Measurements from ENCODE around the gene CMAS. TPM values are rescaled to one million over a fixed set of nuclear protein-coding genes. Genes with fewer than 3 reads are reported as not detected.

Gene CMAS
- total RNA-seq, 1 experiment from 2014 or later, result 35.6 TPM

DNA sequence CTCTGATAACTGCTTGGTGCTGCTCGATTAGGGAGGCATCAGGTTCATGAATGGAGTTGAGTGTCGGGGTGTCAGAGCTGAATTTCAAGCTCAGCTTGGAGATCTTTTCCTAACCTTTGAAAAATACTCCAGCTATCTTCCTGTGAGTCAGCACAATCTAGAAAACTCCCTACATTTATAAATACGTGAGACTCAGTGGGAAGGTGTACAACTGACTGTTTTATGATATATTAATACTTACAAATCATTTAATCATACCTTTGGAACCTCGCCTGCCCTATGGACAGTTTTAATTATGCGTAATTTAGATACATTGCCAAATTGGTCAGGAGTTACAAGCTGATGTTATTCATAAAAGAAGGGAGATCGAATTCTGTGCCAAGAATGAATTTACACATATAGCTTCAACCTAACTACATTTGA is 961 bp downstream of the CMAS start:
- intact Hi-C loops (cut with micrococcal nuclease; ENCODE audit: unreplicated experiment), result no loop called here
- DNase-seq, result no peak

DNA sequence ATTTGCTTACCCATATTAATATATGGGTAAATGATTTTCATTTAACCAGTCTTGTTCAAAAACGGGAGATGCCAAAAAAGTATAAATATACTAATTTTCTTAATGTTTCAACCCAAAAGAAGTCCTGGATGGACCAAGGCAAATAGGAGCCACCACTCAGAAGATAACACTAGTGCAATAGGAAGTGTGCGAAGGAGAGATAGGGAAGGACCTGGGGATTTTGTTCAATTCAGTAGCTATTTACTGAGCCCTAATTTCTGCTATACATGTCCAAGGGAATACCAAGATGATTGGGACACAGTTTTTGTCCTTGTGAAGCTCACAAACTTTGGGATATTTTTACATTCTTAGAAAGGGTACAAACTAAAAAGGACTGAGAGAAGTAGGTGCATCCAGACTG is 1.5 kb downstream of the CMAS start:
- H3K27me3 Mint-ChIP-seq (ENCODE audit: unreplicated experiment), result no peaks in the 10 kb centered on the region
- intact Hi-C loops (cut with micrococcal nuclease; ENCODE audit: unreplicated experiment), result no loop called here
- peaks cover 15% of the 10 kb centered on the region for H3K36me3 Mint-ChIP-seq (ENCODE audit: insufficient read depth, unreplicated experiment)
- peak overlapping the region; percentile 80 for H3K27ac Mint-ChIP-seq (ENCODE audit: unreplicated experiment)
- TF ChIP-seq, protein P1, sequence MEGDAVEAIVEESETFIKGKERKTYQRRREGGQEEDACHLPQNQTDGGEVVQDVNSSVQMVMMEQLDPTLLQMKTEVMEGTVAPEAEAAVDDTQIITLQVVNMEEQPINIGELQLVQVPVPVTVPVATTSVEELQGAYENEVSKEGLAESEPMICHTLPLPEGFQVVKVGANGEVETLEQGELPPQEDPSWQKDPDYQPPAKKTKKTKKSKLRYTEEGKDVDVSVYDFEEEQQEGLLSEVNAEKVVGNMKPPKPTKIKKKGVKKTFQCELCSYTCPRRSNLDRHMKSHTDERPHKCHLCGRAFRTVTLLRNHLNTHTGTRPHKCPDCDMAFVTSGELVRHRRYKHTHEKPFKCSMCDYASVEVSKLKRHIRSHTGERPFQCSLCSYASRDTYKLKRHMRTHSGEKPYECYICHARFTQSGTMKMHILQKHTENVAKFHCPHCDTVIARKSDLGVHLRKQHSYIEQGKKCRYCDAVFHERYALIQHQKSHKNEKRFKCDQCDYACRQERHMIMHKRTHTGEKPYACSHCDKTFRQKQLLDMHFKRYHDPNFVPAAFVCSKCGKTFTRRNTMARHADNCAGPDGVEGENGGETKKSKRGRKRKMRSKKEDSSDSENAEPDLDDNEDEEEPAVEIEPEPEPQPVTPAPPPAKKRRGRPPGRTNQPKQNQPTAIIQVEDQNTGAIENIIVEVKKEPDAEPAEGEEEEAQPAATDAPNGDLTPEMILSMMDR (IDR thresholded peaks at IDR 0.05; ENCODE audit: unreplicated experiment), result no peak
- no peaks in the 10 kb centered on the region for H3K9me3 Mint-ChIP-seq (ENCODE audit: low read depth, unreplicated experiment)
- TSS peak; percentile 40 for BruUV-seq (replicated peaks)
- CTCF ChIA-PET, result no interaction called here
- no peak for DNase-seq
- peak overlapping the region; percentile 87 for H3K4me3 Mint-ChIP-seq (ENCODE audit: low read depth, unreplicated experiment)
- H3K4me1 Mint-ChIP-seq (ENCODE audit: low read depth, unreplicated experiment), result peaks cover 23% of the 10 kb centered on the region

More for the DNA sequence above, 961 bp downstream of the CMAS start:
- Mint-ChIP-seq H3K4me3 (ENCODE audit: low read depth, unreplicated experiment) (peak overlapping the region; percentile 87), H3K4me1 (ENCODE audit: low read depth, unreplicated experiment) (peaks cover 28% of the 10 kb centered on the region), H3K27me3 (ENCODE audit: unreplicated experiment) (no peaks in the 10 kb centered on the region), H3K36me3 (ENCODE audit: insufficient read depth, unreplicated experiment) (peaks cover 15% of the 10 kb centered on the region), H3K27ac (ENCODE audit: unreplicated experiment) (peak overlapping the region; percentile 80), H3K9me3 (ENCODE audit: low read depth, unreplicated experiment) (no peaks in the 10 kb centered on the region)
- TF ChIP-seq, protein P1 (IDR thresholded peaks at IDR 0.05; ENCODE audit: unreplicated experiment), result no peak
- no TSS peak for BruUV-seq (replicated peaks)
- CTCF ChIA-PET, result interaction anchor here (1.0 kb wide), 1 partner anchor 396 kb away, joined by 7 read pairs; no protein-coding TSS in a partner anchor

DNA sequence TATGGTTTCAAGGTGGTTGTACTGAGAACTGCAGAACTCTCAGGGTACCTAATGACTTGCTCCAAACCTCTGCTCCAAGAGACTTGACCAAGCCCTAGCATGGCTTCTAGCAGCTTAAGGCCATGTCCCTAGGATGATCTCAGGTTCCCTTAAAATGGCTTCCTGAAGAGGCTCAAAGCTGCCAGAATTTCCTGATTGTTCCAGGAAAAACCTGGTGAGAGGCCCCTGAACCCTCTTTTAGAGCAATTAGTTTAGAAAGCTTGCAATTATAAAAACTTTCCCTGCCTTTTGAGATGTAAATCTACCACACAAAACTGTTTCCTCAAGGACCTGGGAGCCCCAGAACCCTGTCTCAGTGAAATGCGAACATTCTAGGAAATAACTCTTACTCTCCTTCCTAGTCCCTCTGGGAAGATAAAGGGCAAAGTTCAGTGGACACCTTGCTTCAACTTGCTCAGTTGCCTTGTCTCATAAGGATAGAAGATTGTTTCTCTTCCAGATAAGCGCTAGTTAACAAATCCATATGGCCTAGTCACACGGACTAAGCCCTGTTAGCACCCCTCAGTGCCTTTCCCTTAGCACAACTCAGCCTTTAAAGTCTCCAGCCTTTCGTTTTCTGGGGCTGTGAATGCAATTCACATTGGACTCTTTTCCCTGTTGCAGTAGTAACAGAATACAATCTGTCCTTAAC is 2.5 kb downstream of the CMAS start:
- intact Hi-C loops (cut with micrococcal nuclease; ENCODE audit: unreplicated experiment), result no loop called here
- Mint-ChIP-seq H3K4me1 (ENCODE audit: low read depth, unreplicated experiment) (peaks cover 13% of the 10 kb centered on the region), H3K4me3 (ENCODE audit: low read depth, unreplicated experiment) (no peak overlapping the region), H3K27me3 (ENCODE audit: unreplicated experiment) (no peaks in the 10 kb centered on the region), H3K36me3 (ENCODE audit: insufficient read depth, unreplicated experiment) (peaks cover 15% of the 10 kb centered on the region), H3K27ac (ENCODE audit: unreplicated experiment) (no peak overlapping the region), H3K9me3 (ENCODE audit: low read depth, unreplicated experiment) (no peaks in the 10 kb centered on the region)
- TF ChIP-seq, protein P1 (IDR thresholded peaks at IDR 0.05; ENCODE audit: unreplicated experiment), result no peak
- CTCF ChIA-PET, result no interaction called here
- DNase-seq, result no peak
- no TSS peak for BruUV-seq (replicated peaks)

DNA sequence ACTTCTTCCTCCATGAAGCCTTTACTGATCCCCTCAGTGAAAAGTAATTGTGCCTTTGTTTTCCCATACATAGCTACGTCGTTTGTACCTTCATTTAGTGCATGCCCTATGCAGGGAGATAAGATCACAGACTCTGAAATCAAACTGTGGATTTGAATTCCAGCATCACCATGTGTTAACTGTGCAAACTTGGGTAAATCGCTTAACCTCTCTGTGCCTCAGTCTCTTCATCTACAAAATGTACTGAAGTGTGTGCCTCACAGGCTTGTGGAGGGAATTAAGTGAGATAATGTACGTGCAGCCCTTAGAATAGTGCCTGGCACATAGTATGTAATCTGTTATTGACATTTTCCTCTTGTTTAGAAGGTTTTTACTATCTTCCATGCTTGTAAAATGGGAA is 4.1 kb downstream of the CMAS start:
- H3K9me3 Mint-ChIP-seq (ENCODE audit: low read depth, unreplicated experiment), result no peaks in the 10 kb centered on the region
- TF ChIP-seq, protein P1 (IDR thresholded peaks at IDR 0.05; ENCODE audit: unreplicated experiment), result no peak
- no peaks in the 10 kb centered on the region for H3K27me3 Mint-ChIP-seq (ENCODE audit: unreplicated experiment)
- H3K4me3 Mint-ChIP-seq (ENCODE audit: low read depth, unreplicated experiment), result no peak overlapping the region
- BruUV-seq (replicated peaks), result no TSS peak
- H3K4me1 Mint-ChIP-seq (ENCODE audit: low read depth, unreplicated experiment), result no peaks in the 10 kb centered on the region
- CTCF ChIA-PET, result no interaction called here
- no peak overlapping the region for H3K27ac Mint-ChIP-seq (ENCODE audit: unreplicated experiment)
- H3K36me3 Mint-ChIP-seq (ENCODE audit: insufficient read depth, unreplicated experiment), result peaks cover 15% of the 10 kb centered on the region
- intact Hi-C loops (cut with micrococcal nuclease; ENCODE audit: unreplicated experiment), result no loop called here
- no peak for DNase-seq
